WTC11 (cell line): ENCODE results near the gene C5AR1. TPM values are rescaled to one million over a fixed set of nuclear protein-coding genes. Genes with fewer than 3 reads are reported as not detected.

Source experiments
- ATAC-seq: fragments of 200-7000 bp; cut with Tn5 transposase; 2 replicates; pipeline ENCODE4 v1.10.0; 2021; ENCODE audit warnings: mild to moderate bottlenecking, moderate library complexity
- CTCF ChIA-PET: fragments of 300-600 bp; sonication (Branson Sonifier 250); formaldehyde crosslinking; loops from one replicate; lab custom pipeline; 2021; ENCODE audit warnings: antibody characterized with exemption; lab: Charles Lee
- POLR2A ChIA-PET: fragments of 350-600 bp; sonication (Branson Sonifier 250); formaldehyde crosslinking; loops from one replicate; lab custom pipeline; 2021; ENCODE audit warnings: antibody characterized with exemption; lab: Charles Lee
- DNase-seq: peaks from one replicate; pipeline ENCODE4 v3.0.0; 2021; ENCODE audit warnings: low spot score
- H3K27ac Mint-ChIP-seq: 2 replicates; pipeline ENCODE4 v1.8.0; 2021; ENCODE audit warnings: mixed read lengths
- H3K27me3 Mint-ChIP-seq: 2 replicates; pipeline ENCODE4 v1.8.0; 2021; ENCODE audit warnings: low read depth, mild to moderate bottlenecking, moderate library complexity, mixed read lengths
- H3K36me3 Mint-ChIP-seq: 2 replicates; pipeline ENCODE4 v1.8.0; 2021; ENCODE audit warnings: mixed read lengths
- H3K4me1 Mint-ChIP-seq: 2 replicates; pipeline ENCODE4 v1.8.0; 2022; ENCODE audit warnings: mixed read lengths
- H3K4me3 Mint-ChIP-seq: 2 replicates; pipeline ENCODE4 v1.8.0; 2021; ENCODE audit warnings: mild to moderate bottlenecking, moderate library complexity, mixed read lengths
- H3K9me3 Mint-ChIP-seq: 2 replicates; pipeline ENCODE4 v1.8.0; 2021; ENCODE audit warnings: mixed read lengths
- CBFB ChIP-seq: sonication (generic); formaldehyde crosslinking; IDR thresholded peaks from 2 replicates; pipeline ENCODE4 v1.8.1; 2022; ENCODE audit warnings: mild to moderate bottlenecking, low read depth, missing genetic modification reagents
- CDX4 ChIP-seq: fragments of 250-450 bp; sonication (Bioruptor Pico); IDR thresholded peaks from 2 replicates; pipeline ENCODE4 v1.9.0; 2021; ENCODE audit warnings: moderate library complexity, mild to moderate bottlenecking, inconsistent platforms, borderline replicate concordance
- CREB1 ChIP-seq: sonication (generic); formaldehyde crosslinking; IDR thresholded peaks from 2 replicates; pipeline ENCODE4 v1.8.0; 2023; ENCODE audit warnings: mild to moderate bottlenecking, missing genetic modification reagents
- CREM ChIP-seq: sonication (generic); formaldehyde crosslinking; IDR thresholded peaks from 2 replicates; pipeline ENCODE4 v1.8.1; 2022; ENCODE audit warnings: mild to moderate bottlenecking, missing genetic modification reagents, moderate library complexity
- E2F1 ChIP-seq: sonication (generic); formaldehyde crosslinking; IDR thresholded peaks from 2 replicates; pipeline ENCODE4 v1.8.0; 2022; ENCODE audit warnings: mild to moderate bottlenecking, missing genetic modification reagents
- ERG ChIP-seq: fragments of 250-450 bp; sonication (Bioruptor Pico); IDR thresholded peaks from 2 replicates; pipeline ENCODE4 v1.8.0; 2021; ENCODE audit warnings: mild to moderate bottlenecking
- GRHL2 ChIP-seq: fragments of 250-450 bp; sonication (Bioruptor Pico); IDR thresholded peaks from 2 replicates; pipeline ENCODE4 v1.8.0; 2022; ENCODE audit warnings: mild to moderate bottlenecking, moderate library complexity; ENCODE audit not compliant: insufficient replicate concordance, severe bottlenecking
- JUN ChIP-seq: sonication (generic); formaldehyde crosslinking; IDR thresholded peaks from 2 replicates; pipeline ENCODE4 v1.8.0; 2023; ENCODE audit warnings: mild to moderate bottlenecking, missing genetic modification reagents
- MLX ChIP-seq: sonication (generic); formaldehyde crosslinking; IDR thresholded peaks from 2 replicates; pipeline ENCODE4 v1.8.1; 2023; ENCODE audit warnings: mild to moderate bottlenecking, missing genetic modification reagents, moderate library complexity
- MYBL2 ChIP-seq: sonication (generic); formaldehyde crosslinking; IDR thresholded peaks from 2 replicates; pipeline ENCODE4 v1.8.1; 2023; ENCODE audit warnings: mild to moderate bottlenecking, moderate library complexity, missing genetic modification reagents
- NFE2L1 ChIP-seq: sonication (generic); formaldehyde crosslinking; IDR thresholded peaks from 2 replicates; pipeline ENCODE4 v1.8.1; 2023; ENCODE audit warnings: missing genetic modification reagents
- PRRX2 ChIP-seq: fragments of 250-450 bp; sonication (Bioruptor Pico); IDR thresholded peaks from 2 replicates; pipeline ENCODE4 v1.8.0; 2021; ENCODE audit warnings: mild to moderate bottlenecking
- SP1 ChIP-seq: sonication (generic); formaldehyde crosslinking; conservative IDR thresholded peaks from 2 replicates; pipeline ENCODE4 v1.8.1; 2022; ENCODE audit warnings: missing genetic modification reagents
- ZNF232 ChIP-seq: sonication (generic); formaldehyde crosslinking; IDR thresholded peaks from 2 replicates; pipeline ENCODE4 v1.8.0; 2022; ENCODE audit warnings: mild to moderate bottlenecking, missing genetic modification reagents
- ZNF396 ChIP-seq: fragments of 250-450 bp; sonication (Bioruptor Pico); IDR thresholded peaks from 2 replicates; pipeline ENCODE4 v1.8.0; 2021; ENCODE audit warnings: mild to moderate bottlenecking, moderate library complexity, borderline replicate concordance
- ZNF425 ChIP-seq: fragments of 250-450 bp; sonication (Bioruptor Pico); conservative IDR thresholded peaks from 2 replicates; pipeline ENCODE4 v1.9.0; 2021; ENCODE audit warnings: mild to moderate bottlenecking
- ZNF671 ChIP-seq: fragments of 250-450 bp; sonication (Bioruptor Pico); IDR thresholded peaks from 2 replicates; pipeline ENCODE4 v1.8.0; 2021; ENCODE audit warnings: mild to moderate bottlenecking
- total RNA-seq: library from RNA; stranded (reverse); gene quantifications from 3 replicates; pipeline ENCODE4 v1.2.3, GENCODE V29; 2021
- TF ChIP-seq, protein P1 (sequence below): sonication (generic); formaldehyde crosslinking; IDR thresholded peaks from 2 replicates; pipeline ENCODE4 v1.8.1; 2023; ENCODE audit warnings: mild to moderate bottlenecking, missing genetic modification reagents
- TF ChIP-seq, protein P2 (sequence below): sonication (generic); formaldehyde crosslinking; IDR thresholded peaks from 2 replicates; pipeline ENCODE4 v1.8.0; 2022; ENCODE audit warnings: missing genetic modification reagents
- TF ChIP-seq, protein P3 (sequence below): sonication (generic); formaldehyde crosslinking; IDR thresholded peaks from 2 replicates; pipeline ENCODE4 v1.8.1; 2023; ENCODE audit warnings: mild to moderate bottlenecking, missing genetic modification reagents
- TF ChIP-seq, protein P4 (sequence below): sonication (generic); formaldehyde crosslinking; IDR thresholded peaks from 2 replicates; pipeline ENCODE4 v1.8.0; 2023; ENCODE audit warnings: missing genetic modification reagents

Gene C5AR1
- total RNA-seq, 1 experiment from 2014 or later, result 0.28 TPM

- TF ChIP-seq ZNF396 (CRISPR knock-in tag) (no peak), ZNF232 (CRISPR knock-in tag) (no peak), ZNF425 (CRISPR knock-in tag) (no peak), PRRX2 (no peak), ERG (CRISPR knock-in tag) (no peak), CREB1 (CRISPR knock-in tag) (no peak), GRHL2 (CRISPR knock-in tag) (no peak), JUN (CRISPR knock-in tag) (no peak), CDX4 (CRISPR knock-in tag) (no peak), CBFB (CRISPR knock-in tag) (no peak)
- TF ChIP-seq, protein P1, sequence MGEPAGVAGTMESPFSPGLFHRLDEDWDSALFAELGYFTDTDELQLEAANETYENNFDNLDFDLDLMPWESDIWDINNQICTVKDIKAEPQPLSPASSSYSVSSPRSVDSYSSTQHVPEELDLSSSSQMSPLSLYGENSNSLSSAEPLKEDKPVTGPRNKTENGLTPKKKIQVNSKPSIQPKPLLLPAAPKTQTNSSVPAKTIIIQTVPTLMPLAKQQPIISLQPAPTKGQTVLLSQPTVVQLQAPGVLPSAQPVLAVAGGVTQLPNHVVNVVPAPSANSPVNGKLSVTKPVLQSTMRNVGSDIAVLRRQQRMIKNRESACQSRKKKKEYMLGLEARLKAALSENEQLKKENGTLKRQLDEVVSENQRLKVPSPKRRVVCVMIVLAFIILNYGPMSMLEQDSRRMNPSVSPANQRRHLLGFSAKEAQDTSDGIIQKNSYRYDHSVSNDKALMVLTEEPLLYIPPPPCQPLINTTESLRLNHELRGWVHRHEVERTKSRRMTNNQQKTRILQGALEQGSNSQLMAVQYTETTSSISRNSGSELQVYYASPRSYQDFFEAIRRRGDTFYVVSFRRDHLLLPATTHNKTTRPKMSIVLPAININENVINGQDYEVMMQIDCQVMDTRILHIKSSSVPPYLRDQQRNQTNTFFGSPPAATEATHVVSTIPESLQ (CRISPR knock-in tag), result no peak
- TF ChIP-seq, protein P2, sequence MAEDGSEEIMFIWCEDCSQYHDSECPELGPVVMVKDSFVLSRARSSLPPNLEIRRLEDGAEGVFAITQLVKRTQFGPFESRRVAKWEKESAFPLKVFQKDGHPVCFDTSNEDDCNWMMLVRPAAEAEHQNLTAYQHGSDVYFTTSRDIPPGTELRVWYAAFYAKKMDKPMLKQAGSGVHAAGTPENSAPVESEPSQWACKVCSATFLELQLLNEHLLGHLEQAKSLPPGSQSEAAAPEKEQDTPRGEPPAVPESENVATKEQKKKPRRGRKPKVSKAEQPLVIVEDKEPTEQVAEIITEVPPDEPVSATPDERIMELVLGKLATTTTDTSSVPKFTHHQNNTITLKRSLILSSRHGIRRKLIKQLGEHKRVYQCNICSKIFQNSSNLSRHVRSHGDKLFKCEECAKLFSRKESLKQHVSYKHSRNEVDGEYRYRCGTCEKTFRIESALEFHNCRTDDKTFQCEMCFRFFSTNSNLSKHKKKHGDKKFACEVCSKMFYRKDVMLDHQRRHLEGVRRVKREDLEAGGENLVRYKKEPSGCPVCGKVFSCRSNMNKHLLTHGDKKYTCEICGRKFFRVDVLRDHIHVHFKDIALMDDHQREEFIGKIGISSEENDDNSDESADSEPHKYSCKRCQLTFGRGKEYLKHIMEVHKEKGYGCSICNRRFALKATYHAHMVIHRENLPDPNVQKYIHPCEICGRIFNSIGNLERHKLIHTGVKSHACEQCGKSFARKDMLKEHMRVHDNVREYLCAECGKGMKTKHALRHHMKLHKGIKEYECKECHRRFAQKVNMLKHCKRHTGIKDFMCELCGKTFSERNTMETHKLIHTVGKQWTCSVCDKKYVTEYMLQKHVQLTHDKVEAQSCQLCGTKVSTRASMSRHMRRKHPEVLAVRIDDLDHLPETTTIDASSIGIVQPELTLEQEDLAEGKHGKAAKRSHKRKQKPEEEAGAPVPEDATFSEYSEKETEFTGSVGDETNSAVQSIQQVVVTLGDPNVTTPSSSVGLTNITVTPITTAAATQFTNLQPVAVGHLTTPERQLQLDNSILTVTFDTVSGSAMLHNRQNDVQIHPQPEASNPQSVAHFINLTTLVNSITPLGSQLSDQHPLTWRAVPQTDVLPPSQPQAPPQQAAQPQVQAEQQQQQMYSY (CRISPR knock-in tag), result no peak
- TF ChIP-seq, protein P3, sequence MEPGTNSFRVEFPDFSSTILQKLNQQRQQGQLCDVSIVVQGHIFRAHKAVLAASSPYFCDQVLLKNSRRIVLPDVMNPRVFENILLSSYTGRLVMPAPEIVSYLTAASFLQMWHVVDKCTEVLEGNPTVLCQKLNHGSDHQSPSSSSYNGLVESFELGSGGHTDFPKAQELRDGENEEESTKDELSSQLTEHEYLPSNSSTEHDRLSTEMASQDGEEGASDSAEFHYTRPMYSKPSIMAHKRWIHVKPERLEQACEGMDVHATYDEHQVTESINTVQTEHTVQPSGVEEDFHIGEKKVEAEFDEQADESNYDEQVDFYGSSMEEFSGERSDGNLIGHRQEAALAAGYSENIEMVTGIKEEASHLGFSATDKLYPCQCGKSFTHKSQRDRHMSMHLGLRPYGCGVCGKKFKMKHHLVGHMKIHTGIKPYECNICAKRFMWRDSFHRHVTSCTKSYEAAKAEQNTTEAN (CRISPR knock-in tag), result no peak
Measured at GRCh38 chr19:47322058-47322457, 12.4 kb downstream of the C5AR1 start (continued).

DNA sequence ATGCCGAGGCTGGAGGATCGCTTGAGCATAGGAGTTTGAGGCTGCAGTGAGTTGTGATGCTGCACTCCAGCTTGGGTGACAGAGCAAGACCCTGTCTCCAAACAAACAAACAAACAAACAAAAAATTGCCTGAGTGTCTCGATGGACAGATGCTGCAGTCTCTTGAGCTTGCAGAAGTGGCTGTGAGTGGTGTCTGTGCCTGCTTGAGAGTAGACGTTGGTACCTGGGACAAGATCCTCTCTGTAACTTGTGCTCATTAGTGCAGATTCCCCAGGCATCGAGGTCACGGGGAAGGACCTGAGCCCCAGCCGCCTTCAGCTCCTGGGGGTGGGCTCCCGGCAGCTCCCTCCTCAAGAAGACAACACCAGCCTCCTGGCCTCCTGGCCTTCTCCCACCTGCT lies 13.7 kb downstream of the C5AR1 start:
- POLR2A ChIA-PET, result interaction anchor here (0.5 kb wide), 2 partner anchors 36 to 439 kb away, joined by 3 to 5 read pairs; no protein-coding TSS in a partner anchor
- no peak for ATAC-seq
- H3K27me3 Mint-ChIP-seq, result no peaks in the 10 kb centered on the region
- TF ChIP-seq MLX (no peak), ZNF671 (CRISPR knock-in tag) (no peak), E2F1 (CRISPR knock-in tag) (no peak), ERG (CRISPR knock-in tag) (no peak), NFE2L1 (CRISPR knock-in tag) (no peak), SP1 (CRISPR knock-in tag) (no peak), CREM (CRISPR knock-in tag) (no peak), MYBL2 (CRISPR knock-in tag) (no peak)
- TF ChIP-seq, protein P4, sequence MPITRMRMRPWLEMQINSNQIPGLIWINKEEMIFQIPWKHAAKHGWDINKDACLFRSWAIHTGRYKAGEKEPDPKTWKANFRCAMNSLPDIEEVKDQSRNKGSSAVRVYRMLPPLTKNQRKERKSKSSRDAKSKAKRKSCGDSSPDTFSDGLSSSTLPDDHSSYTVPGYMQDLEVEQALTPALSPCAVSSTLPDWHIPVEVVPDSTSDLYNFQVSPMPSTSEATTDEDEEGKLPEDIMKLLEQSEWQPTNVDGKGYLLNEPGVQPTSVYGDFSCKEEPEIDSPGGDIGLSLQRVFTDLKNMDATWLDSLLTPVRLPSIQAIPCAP, result no peak

More for the DNA sequence above, 13.7 kb downstream of the C5AR1 start:
- DNase-seq, result no peak
- H3K9me3 Mint-ChIP-seq, result peaks cover 6% of the 10 kb centered on the region
- no peak overlapping the region for H3K4me3 Mint-ChIP-seq
- H3K27ac Mint-ChIP-seq, result no peak overlapping the region
- H3K36me3 Mint-ChIP-seq, result no peaks in the 10 kb centered on the region
- CTCF ChIA-PET, result interaction anchor here (0.6 to 3.3 kb wide), 6 partner anchors 17 to 194 kb away, joined by 3 to 20 read pairs (median 4); partner anchors contain the start of gene DHX34
- no peaks in the 10 kb centered on the region for H3K4me1 Mint-ChIP-seq
